GM12878 (cell line): ENCODE measurements around the gene SASH1. TPM values are rescaled to one million over a fixed set of nuclear protein-coding genes. Genes with fewer than 3 reads are reported as not detected.

ENCODE experiments used
- ATAC-seq: fragments of 200-7000 bp; cut with Tn5 transposase; 3 replicates; pipeline ENCODE4 v1.9.1; 2020; ENCODE audit warnings: mild to moderate bottlenecking, moderate library complexity
- BruUV-seq: library from RNA; stranded (reverse); fragments of 400-500 nt; replicated peaks from 2 replicates; lab custom pipeline; 2021; lab: Mats Ljungman, UMichigan
- CTCF ChIA-PET: fragments of 300-600 bp; sonication (Branson Sonifier 250); formaldehyde crosslinking; extraction: SDS; loops from one replicate; lab custom pipeline; 2021; ENCODE audit warnings: inconsistent platforms; lab: Yijun Ruan, JAX
- POLR2A ChIA-PET: fragments of 350-600 bp; formaldehyde crosslinking; extraction: SDS; loops from one replicate; lab custom pipeline; 2021; ENCODE audit warnings: inconsistent platforms; lab: Charles Lee
- RAD21 ChIA-PET: fragments of 300-600 bp; sonication (Branson Sonifier 250); formaldehyde crosslinking; loops from one replicate; lab custom pipeline; 2023; ENCODE audit warnings: antibody characterized with exemption; ENCODE audit not compliant: unreplicated experiment; lab: Charles Lee
- SMC1A ChIA-PET: fragments of 300-600 bp; sonication (Branson Sonifier 250); formaldehyde crosslinking; loops from one replicate; lab custom pipeline; 2023; ENCODE audit not compliant: unreplicated experiment, uncharacterized antibody; lab: Charles Lee
- DNase-seq: peaks from one replicate; pipeline ENCODE4 v3.0.0-alpha.2; 2011; ENCODE audit warnings: low read depth, low spot score
- FAIRE-seq: peaks from 3 replicates; lab custom pipeline; 2011; peaks lifted over from hg19 to GRCh38; lab: Jason Lieb, UNC
- H2AFZ ChIP-seq: 2 replicates; pipeline ENCODE4 v1.6.0; 2011; ENCODE audit warnings: low read depth, low read length, control low read depth; ENCODE audit not compliant: control insufficient read depth
- H3K27ac ChIP-seq: 2 replicates; pipeline ENCODE4 v1.5.1; 2011; ENCODE audit warnings: control low read depth; ENCODE audit not compliant: control insufficient read depth, insufficient read depth
- H3K27me3 ChIP-seq, 2 experiments: replicated peaks in 1 of 2; 2 replicates each; pipeline versions ENCODE4 v1.6.0 to v1.6.1; 2011; ENCODE audit warnings: low read length in 1 of 2; ENCODE audit not compliant: control insufficient read depth in 2 of 2, insufficient read depth in 2 of 2
- H3K36me3 ChIP-seq, 2 experiments: 2 replicates each; pipeline ENCODE4 v1.5.1; 2011; ENCODE audit warnings: low read length in 1 of 2; ENCODE audit not compliant: control insufficient read depth in 2 of 2, insufficient read depth in 2 of 2
- H3K4me1 ChIP-seq: 2 replicates; pipeline ENCODE4 v1.6.1; 2011; ENCODE audit warnings: mild to moderate bottlenecking, low read length, moderate library complexity, mixed read lengths; ENCODE audit not compliant: control insufficient read depth, insufficient read depth
- H3K4me2 ChIP-seq: 2 replicates; pipeline ENCODE4 v1.6.0; 2011; ENCODE audit warnings: control low read depth; ENCODE audit not compliant: control insufficient read depth, insufficient read depth
- H3K4me3 ChIP-seq: fragments of 200-600 bp; sonication (generic); 2 replicates; pipeline ENCODE4 v1.5.1; 2016
- H3K79me2 ChIP-seq: 2 replicates; pipeline ENCODE4 v1.6.0; 2011; ENCODE audit warnings: low read length; ENCODE audit not compliant: control insufficient read depth, insufficient read depth
- H3K9ac ChIP-seq: 2 replicates; pipeline ENCODE4 v1.8.0; 2011; ENCODE audit warnings: low read length, control low read depth, mixed read lengths; ENCODE audit not compliant: control insufficient read depth, insufficient read depth
- H3K9me3 ChIP-seq: replicated peaks from 3 replicates; pipeline ENCODE4 v1.5.1; 2011; ENCODE audit warnings: mild to moderate bottlenecking, low read length; ENCODE audit not compliant: control insufficient read depth, insufficient read depth
- H4K20me1 ChIP-seq: 2 replicates; pipeline ENCODE4 v1.6.0; 2011; ENCODE audit not compliant: control insufficient read depth, insufficient read depth
- EED ChIP-seq: sonication (generic); IDR thresholded peaks from 2 replicates; pipeline ENCODE4 v1.6.1; 2016; ENCODE audit warnings: antibody characterized with exemption, low read depth
- ESRRA ChIP-seq: IDR thresholded peaks from 2 replicates; pipeline ENCODE4 v1.6.1; 2012; ENCODE audit warnings: mild to moderate bottlenecking, low read length, improper control_type of control experiment
- FOXM1 ChIP-seq: IDR thresholded peaks from 2 replicates; pipeline ENCODE4 v1.6.1; 2012; ENCODE audit warnings: low read depth, mild to moderate bottlenecking, inconsistent platforms, low read length, moderate library complexity
- KAT2A ChIP-seq: conservative IDR thresholded peaks from 2 replicates; pipeline ENCODE4 v1.6.1; 2011; ENCODE audit warnings: low read depth, low read length; ENCODE audit not compliant: control insufficient read depth
- NR2C2 ChIP-seq: IDR thresholded peaks from 2 replicates; pipeline ENCODE4 v1.6.1; 2011; ENCODE audit warnings: borderline replicate concordance, low read depth; ENCODE audit not compliant: control insufficient read depth, insufficient read length
- NR2F1 ChIP-seq: fragments of 450-650 bp; conservative IDR thresholded peaks from 2 replicates; pipeline ENCODE4 v1.6.1; 2017; ENCODE audit warnings: mild to moderate bottlenecking
- SPI1 ChIP-seq: IDR thresholded peaks from 2 replicates; pipeline ENCODE4 v1.6.1; 2011; ENCODE audit warnings: low read depth, mild to moderate bottlenecking, low read length, moderate library complexity, borderline replicate concordance; ENCODE audit not compliant: insufficient read depth
- SRF ChIP-seq, 2 experiments: IDR thresholded peaks; 2 replicates each; pipeline ENCODE4 v1.6.1; 2011; ENCODE audit warnings: low read depth in 2 of 2, low read length in 2 of 2, mild to moderate bottlenecking in 1 of 2, moderate library complexity in 1 of 2
- ZBED1 ChIP-seq: IDR thresholded peaks from 2 replicates; pipeline ENCODE4 v1.6.1; 2016; ENCODE audit warnings: borderline replicate concordance
- in situ Hi-C: fragments of 300-500 bp; cut with MboI; formaldehyde crosslinking; loops from 9 replicates; pipeline ENCODE4 v1.14.3; 2018; ENCODE audit warnings: mixed read lengths
- intact Hi-C: fragments of 100-400 bp; cut with micrococcal nuclease; formaldehyde crosslinking; loops from one replicate; pipeline ENCODE4 v1.14.2; 2022; ENCODE audit not compliant: unreplicated experiment
- polyA plus RNA-seq, 11 experiments: library from polyadenylated mRNA; depleted of rRNA in 4 of 11; unstranded in 6 of 11; stranded (reverse) in 5 of 11; fragments of >200 nt; fragmentation: Nextera tagmentation in 4 of 11; fragmentation: Illumina TruSeq in 1 of 11; extraction: Ambion mirVana in 4 of 11; extraction: Trizol in 1 of 11; gene quantifications; 1 replicate in 1 of 11; 2 replicates in 10 of 11; pipeline versions ENCODE4 v1.2.1 to v1.2.3, GENCODE V29; 2011 to 2016; ENCODE audit warnings: inconsistent platforms in 2 of 11, missing spikeins in 2 of 11, low read depth in 1 of 11
- total RNA-seq, 4 experiments: library from RNA; depleted of rRNA in 3 of 4; stranded (reverse); fragments of >200 nt in 3 of 4; fragmentation: Illumina TruSeq in 1 of 4; extraction: Trizol in 1 of 4; gene quantifications; 2 replicates each; pipeline versions ENCODE4 v1.2.1 to v1.2.3, GENCODE V29; 2013 to 2021
- TF ChIP-seq, protein P1 (sequence below): fragments of 450-650 bp; formaldehyde crosslinking; IDR thresholded peaks from 2 replicates; pipeline ENCODE4 v1.4.0; 2020; ENCODE audit warnings: mild to moderate bottlenecking, moderate library complexity
- TF ChIP-seq, protein P2 (sequence below), 3 experiments: IDR thresholded peaks in 2 of 3; conservative IDR thresholded peaks in 1 of 3; 2 replicates each; pipeline ENCODE4 v1.5.1; 2011; ENCODE audit warnings: low read depth in 3 of 3, low read length in 3 of 3, mild to moderate bottlenecking in 3 of 3, control low read depth in 2 of 3, moderate library complexity in 2 of 3, inconsistent platforms in 1 of 3, mixed read lengths in 1 of 3; ENCODE audit not compliant: control insufficient read depth in 2 of 3, insufficient read depth in 1 of 3; ENCODE audit errors: extremely low read depth in 1 of 3
- TF ChIP-seq, protein P3 (sequence below): IDR thresholded peaks from 2 replicates; pipeline ENCODE4 v1.6.1; 2012; ENCODE audit warnings: low read depth, low read length, improper control_type of control experiment
- TF ChIP-seq, protein P4 (sequence below): fragments of 150-350 bp; IDR thresholded peaks from 2 replicates; pipeline ENCODE4 v1.6.1; 2014; ENCODE audit warnings: mild to moderate bottlenecking, low read depth, low read length

SASH1 gene
- total and polyA plus RNA-seq, 10 of the 15 experiments (the other 5 are each of a cell fraction or from before 2014, with no cell fraction given), result 0.01 to 0.73 (median 0.14) TPM; not detected in 4

DNA sequence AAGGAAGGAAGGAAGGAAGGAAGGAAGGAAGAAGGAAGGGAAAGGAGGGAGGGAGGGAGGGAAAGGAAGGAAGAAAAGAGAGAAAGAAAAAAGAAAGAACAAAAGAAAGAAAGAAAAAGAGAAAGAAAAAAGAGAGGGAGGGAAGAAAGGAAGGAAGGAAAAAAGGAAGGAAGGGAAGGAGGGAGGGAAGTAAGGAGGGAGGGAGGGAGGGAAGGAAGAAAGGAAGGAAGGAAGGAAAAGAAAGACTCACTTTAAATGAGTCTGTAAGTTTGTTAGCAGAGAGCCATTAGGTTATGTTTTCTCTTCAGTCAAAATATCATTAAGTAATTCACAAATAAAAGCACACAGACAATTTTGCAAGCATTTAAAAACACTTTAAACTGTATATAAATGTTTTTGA lies 44.0 kb upstream of the SASH1 start:
- intact Hi-C loops, result no loop called here
- no peak overlapping the region for H3K9ac ChIP-seq
- ChIA-PET RAD21 (no interaction called here), SMC1A (no interaction called here), CTCF (no interaction called here), POLR2A (no interaction called here)
- H2AFZ ChIP-seq, result no peak overlapping the region
- no peak for DNase-seq
- no peak overlapping the region for H3K4me3 ChIP-seq
- TF ChIP-seq EED (no peak), KAT2A (no peak), ESRRA (no peak), ZBED1 (no peak), NR2F1 (no peak), SRF (IDR thresholded peaks at IDR 0.05; ENCODE audit: low read depth in 2 of 2, low read length in 2 of 2) (no peak), FOXM1 (no peak), NR2C2 (no peak), SPI1 (no peak)
- TF ChIP-seq, protein P1, sequence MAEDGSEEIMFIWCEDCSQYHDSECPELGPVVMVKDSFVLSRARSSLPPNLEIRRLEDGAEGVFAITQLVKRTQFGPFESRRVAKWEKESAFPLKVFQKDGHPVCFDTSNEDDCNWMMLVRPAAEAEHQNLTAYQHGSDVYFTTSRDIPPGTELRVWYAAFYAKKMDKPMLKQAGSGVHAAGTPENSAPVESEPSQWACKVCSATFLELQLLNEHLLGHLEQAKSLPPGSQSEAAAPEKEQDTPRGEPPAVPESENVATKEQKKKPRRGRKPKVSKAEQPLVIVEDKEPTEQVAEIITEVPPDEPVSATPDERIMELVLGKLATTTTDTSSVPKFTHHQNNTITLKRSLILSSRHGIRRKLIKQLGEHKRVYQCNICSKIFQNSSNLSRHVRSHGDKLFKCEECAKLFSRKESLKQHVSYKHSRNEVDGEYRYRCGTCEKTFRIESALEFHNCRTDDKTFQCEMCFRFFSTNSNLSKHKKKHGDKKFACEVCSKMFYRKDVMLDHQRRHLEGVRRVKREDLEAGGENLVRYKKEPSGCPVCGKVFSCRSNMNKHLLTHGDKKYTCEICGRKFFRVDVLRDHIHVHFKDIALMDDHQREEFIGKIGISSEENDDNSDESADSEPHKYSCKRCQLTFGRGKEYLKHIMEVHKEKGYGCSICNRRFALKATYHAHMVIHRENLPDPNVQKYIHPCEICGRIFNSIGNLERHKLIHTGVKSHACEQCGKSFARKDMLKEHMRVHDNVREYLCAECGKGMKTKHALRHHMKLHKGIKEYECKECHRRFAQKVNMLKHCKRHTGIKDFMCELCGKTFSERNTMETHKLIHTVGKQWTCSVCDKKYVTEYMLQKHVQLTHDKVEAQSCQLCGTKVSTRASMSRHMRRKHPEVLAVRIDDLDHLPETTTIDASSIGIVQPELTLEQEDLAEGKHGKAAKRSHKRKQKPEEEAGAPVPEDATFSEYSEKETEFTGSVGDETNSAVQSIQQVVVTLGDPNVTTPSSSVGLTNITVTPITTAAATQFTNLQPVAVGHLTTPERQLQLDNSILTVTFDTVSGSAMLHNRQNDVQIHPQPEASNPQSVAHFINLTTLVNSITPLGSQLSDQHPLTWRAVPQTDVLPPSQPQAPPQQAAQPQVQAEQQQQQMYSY (CRISPR knock-in tag), result no peak
- TF ChIP-seq, protein P2, sequence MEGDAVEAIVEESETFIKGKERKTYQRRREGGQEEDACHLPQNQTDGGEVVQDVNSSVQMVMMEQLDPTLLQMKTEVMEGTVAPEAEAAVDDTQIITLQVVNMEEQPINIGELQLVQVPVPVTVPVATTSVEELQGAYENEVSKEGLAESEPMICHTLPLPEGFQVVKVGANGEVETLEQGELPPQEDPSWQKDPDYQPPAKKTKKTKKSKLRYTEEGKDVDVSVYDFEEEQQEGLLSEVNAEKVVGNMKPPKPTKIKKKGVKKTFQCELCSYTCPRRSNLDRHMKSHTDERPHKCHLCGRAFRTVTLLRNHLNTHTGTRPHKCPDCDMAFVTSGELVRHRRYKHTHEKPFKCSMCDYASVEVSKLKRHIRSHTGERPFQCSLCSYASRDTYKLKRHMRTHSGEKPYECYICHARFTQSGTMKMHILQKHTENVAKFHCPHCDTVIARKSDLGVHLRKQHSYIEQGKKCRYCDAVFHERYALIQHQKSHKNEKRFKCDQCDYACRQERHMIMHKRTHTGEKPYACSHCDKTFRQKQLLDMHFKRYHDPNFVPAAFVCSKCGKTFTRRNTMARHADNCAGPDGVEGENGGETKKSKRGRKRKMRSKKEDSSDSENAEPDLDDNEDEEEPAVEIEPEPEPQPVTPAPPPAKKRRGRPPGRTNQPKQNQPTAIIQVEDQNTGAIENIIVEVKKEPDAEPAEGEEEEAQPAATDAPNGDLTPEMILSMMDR (IDR thresholded peaks at IDR 0.05 in 2 of 3, conservative IDR thresholded peaks at IDR 0.05 in 1 of 3; ENCODE audit: control insufficient read depth in 2 of 3, extremely low read depth in 1 of 3, insufficient read depth in 1 of 3, low read depth in 3 of 3, low read length in 3 of 3), result no peak
- TF ChIP-seq, protein P3, sequence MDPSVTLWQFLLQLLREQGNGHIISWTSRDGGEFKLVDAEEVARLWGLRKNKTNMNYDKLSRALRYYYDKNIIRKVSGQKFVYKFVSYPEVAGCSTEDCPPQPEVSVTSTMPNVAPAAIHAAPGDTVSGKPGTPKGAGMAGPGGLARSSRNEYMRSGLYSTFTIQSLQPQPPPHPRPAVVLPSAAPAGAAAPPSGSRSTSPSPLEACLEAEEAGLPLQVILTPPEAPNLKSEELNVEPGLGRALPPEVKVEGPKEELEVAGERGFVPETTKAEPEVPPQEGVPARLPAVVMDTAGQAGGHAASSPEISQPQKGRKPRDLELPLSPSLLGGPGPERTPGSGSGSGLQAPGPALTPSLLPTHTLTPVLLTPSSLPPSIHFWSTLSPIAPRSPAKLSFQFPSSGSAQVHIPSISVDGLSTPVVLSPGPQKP, result no peak
- TF ChIP-seq, protein P4, sequence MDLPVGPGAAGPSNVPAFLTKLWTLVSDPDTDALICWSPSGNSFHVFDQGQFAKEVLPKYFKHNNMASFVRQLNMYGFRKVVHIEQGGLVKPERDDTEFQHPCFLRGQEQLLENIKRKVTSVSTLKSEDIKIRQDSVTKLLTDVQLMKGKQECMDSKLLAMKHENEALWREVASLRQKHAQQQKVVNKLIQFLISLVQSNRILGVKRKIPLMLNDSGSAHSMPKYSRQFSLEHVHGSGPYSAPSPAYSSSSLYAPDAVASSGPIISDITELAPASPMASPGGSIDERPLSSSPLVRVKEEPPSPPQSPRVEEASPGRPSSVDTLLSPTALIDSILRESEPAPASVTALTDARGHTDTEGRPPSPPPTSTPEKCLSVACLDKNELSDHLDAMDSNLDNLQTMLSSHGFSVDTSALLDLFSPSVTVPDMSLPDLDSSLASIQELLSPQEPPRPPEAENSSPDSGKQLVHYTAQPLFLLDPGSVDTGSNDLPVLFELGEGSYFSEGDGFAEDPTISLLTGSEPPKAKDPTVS, result no peak
- H3K27ac ChIP-seq, result no peak overlapping the region
- no peaks in the 10 kb centered on the region for H3K4me1 ChIP-seq
- H3K4me2 ChIP-seq, result no peak overlapping the region
- FAIRE-seq, result no peak
- no peak for ATAC-seq
- H4K20me1 ChIP-seq, result no peaks in the 10 kb centered on the region
- H3K79me2 ChIP-seq, result no peaks in the 10 kb centered on the region
- no peaks in the 10 kb centered on the region for H3K36me3 ChIP-seq
- BruUV-seq, result no TSS peak
- no peaks in the 10 kb centered on the region for H3K9me3 ChIP-seq
- in situ Hi-C loops, result no loop called here
- no peaks in the 10 kb centered on the region; a peak in 1 of 4 replicates for H3K27me3 ChIP-seq
